NCI-H82 (cell line): Measurements from ENCODE around the gene PADI1.

Source experiments
- DNase-seq: peaks from one replicate; lab custom pipeline; 2025; lab: John Stamatoyannopoulos, UW

Gene PADI1

DNA sequence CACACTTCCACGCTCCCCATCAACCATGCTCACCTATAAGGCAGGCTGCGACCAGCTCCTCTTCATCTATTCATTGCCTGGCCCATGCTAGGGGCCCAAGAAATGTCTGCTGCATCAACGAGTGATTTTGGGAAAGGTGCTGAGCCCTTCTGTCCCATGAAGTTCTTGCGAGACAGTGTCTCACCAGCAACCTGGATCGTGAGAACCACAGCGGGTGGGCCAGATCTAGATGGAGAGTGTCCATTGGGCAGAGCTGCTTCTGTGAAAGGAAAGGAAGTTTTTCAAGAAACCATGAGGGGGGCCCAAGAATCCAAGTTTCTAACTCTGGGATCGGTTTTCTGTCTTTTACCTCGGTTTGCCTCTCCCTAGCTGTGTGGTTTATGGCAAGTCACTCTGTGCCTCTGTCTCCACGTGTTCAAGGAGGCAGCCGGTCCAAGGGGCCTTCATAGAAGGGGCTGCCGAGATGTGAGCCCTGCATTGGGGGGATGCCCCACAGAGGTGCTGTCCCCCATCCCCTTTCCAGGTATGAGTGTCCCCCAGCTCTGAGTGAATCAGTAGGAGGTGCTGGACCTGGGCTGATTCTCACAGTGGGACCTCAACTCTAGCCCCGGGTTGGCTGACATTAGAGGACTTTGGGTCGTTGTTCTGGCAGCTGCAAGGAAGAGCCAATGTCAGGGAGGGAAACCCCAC, 8.3 kb upstream of the PADI1 start:
- no peak for DNase-seq

DNA sequence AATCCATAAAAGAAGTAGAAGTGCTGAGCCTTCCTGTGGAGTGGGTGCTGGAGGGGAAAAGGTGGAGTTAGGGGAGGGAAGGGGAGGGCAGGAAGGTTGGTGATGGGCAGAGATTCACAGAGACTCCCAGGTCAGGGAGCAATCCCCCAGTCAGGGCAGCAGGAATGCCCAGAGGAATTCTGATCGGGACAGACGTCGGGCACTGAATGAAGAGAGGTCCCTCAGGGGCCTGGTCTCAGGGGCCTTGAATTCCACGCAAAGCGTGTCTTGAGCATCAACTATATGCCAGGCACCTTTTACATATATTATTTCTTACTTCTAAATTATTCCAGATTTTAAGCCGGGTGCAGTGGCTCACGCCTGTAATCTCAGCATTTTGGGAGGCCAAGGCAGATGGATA, 7.2 kb upstream of the PADI1 start:
- no peak for DNase-seq

DNA sequence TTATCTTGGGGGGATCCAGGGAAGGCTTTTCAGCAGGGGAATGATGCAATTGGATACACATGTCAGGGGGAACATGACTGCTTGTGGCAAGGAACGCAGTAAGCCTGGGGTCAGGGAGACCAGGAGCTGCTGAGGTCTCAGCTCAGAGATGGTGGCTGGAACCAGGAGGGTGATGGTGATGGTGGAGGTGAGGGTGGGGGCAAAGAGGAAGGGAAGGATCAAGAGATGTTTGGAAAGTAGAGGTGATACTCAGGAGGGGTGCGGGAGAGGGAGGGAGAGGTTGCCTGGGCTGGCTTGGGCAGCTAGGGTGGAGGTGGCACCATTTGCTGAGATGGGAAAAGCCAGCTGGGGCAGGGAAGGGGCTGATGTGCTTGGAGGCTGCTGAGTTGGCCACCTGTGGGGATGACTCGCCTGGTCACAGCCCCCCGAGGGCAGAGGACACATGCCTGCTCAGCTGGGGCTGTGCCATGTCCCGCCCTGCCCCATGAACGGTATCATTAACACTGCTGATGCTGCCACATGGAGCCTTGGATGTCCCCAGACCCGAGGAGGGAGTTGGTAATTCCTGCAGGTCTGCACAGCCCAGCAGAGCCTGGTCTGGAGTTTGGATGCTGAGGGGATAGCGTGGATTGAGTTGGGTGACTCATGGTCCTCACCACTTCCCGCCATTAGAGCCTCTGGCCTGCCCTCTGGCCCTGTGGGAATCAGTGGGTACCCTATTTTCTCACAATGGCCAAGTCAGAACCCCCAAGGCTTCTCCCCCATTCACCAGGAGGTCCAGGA, 6.3 kb upstream of the PADI1 start:
- DNase-seq = no peak

DNA sequence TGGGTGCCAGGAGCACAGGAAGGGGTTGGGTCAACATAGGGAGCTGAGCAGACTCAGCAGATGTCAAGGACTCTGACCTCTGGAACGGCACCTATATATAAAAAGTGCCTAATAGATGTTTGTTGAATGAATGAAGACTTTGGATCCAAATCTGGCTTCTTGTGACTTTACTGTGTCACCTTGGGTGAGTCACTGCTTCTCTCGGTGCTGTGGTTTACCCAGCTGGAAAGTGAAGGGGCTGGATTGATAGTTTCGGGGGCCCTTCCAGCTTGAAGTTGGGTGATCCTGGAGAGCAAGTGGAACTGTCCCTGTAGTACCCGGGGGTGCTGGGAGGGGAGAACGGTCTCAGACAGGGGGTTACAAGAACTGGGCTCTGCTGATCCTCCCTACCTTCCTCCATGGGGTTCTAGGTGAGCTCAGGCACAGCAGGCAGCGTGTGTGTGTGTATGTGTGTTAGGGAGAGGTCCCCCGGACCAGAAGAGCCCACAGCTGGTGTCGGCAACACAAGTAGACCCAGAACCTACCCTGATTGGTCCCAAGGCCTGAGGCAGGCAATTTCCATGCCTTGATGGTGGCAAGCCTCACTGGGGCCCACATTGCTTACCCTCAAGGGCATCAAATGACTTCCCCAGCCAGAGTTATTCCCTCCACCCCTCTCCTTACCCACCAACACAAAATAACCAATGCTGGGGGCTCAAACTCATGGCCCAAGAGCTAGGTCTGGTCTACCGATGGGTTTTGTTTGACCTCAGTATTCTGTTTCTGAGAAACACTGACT, 5.5 kb upstream of the PADI1 start:
- DNase-seq = no peak

DNA sequence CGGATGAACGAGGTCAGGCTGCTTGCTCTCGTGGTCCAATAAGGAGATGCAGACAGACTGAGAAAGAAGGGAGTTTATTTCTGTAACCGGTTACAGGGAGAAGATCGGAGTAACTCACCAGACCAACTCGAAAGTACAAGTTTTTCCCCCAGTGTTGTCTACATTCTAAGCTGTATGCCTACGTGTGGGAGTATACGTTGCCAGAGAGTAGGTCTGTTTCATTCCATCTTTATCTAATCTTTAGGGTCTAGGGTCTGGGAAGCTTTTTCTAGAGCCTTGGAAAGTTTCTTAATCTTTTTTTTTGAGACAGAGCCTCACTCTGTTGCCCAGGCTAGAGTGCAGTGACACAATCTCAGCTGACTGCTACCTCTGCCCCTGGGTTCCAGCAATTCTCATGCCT, 4.7 kb upstream of the PADI1 start:
- DNase-seq = no peak

DNA sequence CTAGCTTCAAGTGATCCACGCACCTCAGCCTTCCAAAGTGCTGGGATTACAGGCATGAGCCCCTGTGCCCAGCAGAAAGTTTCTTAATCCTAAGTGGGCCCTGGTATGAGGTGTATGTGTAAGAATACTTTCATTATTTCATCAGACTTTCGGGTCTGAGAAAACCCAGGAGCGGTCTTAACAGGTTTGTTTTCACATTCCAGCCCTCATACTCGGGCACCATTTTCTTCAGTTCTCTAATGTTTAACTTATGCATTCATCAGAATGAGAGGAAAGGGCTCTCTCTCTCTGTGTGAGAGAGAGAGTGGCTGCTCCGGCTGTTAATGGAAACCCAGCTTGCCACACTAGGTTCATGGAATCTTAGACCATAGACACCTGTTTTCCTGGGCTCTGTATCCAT, 4.2 kb upstream of the PADI1 start:
- no peak for DNase-seq

DNA sequence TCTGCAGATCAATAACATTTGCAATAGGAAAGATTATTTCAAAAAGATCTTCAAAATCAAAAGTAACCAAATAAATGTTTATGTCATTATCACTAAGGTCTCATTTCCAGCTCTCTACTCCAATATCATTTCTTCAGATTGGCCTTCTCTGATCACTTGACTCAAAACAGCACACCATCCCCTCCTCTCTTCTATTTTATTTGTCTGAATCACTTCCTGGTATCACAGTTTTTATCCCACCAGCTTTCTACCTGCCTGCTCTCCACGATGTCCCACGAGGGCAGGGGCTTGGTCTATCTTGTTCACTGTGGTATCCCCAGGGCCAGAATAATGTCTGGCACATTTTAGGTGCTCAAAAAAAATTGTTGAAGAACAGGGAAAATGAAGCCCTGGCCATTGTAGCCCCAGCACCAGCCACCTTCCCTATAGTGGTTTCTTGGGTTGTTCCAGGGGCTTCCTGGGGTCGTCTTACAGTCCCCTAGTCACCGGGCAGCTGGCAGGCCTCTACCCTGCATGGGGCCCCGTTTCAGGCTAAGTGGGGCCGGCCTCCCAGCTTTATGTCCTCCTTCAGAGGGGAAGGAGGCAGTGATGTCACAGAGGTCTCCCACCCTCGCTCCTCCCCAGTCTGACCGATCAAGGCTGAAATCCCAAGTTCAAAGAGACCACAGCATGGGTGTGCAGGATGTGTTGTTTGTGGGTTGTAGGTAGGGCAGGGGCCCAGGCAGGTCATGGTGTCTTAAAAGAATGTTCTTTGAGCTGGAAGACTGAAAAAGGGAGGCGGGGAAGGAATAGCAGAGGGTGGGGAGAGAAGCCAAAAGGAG, 3.5 kb upstream of the PADI1 start:
- no peak for DNase-seq

DNA sequence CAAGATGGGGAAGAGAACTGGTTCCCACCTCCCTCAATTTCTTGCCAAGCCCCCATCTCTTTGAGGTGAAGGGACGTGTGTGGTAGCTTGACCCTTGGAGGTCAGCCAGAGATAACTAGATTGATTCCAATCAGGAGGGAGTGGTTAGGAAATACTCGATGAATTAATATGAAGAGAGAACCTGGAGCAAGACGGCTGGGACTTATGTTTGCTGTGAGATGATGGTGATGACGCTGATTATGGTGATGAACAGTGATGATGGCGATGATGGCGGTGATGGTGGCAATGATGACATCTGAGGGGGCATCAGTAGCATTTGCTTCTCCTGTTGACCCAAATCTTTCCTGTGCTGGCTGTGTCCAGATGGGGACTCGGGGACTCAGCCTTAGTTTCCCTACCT, 724 bp downstream of the PADI1 start:
- DNase-seq = no peak

DNA sequence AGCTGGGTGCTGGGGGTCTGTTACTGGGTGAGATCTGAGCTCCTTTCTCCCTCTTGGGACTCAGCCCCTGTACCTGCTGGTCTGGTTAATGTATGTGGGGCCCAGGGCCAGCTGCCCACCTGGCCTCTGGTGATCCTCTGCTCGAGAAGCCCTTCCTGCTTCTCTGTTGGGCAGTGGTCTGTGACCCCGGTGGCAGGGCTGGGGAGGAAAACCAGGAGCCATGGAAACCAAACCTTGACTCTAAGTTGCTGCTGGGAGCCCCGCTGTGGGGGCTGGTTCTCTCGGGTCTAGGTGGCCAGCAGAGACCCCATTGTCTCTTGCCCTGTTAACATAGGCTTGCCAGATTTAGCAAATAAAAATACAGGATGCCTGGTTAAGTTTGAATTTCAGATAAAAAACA, 1.3 kb downstream of the PADI1 start:
- no peak for DNase-seq

DNA sequence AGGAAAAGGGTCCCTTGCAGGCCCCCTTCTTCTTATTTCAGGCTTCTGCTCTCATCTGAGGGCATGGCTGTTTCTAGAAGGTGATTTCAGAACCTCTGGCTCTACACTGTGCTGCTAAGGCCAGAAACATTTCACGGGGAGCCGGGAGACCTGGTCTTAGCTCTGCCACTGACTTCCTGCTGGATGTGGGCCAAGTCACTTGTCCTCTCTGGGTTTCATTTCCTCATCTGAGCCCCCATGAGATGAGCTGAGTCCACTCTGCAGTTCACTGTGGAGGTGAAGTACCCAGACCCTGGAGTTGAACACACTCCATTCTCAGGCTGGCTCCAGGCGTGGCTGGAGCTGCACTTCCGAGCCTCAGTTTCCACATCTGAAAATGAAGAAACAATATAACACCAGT, 2.1 kb downstream of the PADI1 start:
- no peak for DNase-seq

DNA sequence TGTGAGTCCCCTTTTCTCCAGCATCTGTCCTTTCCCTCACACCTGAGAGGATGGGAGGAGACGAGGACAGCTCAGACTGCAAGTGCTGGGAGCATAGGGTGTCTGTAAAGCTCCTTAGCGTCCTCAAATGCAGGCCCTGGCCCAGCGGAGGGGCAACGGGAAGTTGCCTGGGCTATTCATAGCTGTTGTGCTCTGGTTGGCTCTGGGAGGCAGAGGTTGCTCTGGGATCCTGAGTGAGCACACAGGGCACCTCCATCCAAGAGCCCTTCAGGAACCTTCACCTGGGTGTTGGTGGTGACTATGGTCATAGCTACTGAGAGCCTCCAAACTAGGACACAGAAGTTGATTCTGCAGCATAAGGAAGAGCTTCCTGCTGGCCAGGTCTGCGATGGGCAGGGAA, 2.6 kb downstream of the PADI1 start:
- DNase-seq = no peak

DNA sequence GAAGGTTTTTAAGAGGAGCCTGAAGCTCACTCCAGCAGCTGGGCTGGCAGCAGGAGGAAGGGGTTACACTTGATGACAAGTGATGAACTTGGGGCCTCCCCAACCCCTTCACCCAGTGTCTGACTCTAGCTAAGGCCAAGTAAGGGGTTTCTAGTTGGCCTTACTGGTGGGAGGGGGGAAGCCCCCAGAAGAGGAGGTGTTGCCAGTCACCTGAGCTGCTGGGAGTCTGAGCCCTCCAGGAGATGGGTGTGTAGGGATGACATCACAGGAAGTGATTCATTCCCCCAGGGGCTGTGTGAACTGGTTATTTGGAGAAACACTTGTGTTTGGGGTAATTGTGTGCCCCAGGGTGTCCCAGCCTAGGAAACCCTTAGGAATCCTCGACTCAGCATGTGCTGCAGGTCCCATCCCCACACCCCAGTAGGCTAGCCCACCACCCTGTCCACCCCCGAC, 3.1 kb downstream of the PADI1 start:
- DNase-seq = no peak

DNA sequence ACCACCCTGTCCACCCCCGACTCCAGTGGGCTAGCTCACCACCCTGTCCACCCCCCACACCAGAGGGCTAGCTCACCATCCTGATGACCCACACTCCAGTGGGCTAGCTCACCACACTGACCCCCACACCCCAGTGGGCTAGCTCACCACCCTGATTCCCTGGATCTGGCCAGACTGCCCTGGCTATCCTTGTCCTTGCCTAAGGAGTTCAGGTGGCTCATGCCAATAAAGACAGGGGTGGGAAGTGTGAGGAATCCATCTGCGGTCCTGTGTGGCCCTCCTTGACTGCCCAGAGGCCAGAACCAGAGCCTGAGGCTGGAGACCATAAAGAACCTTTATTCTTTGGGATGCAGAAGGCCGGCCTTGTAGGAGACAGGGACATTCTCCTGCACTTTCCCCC, 3.6 kb downstream of the PADI1 start:
- DNase-seq = no peak

DNA sequence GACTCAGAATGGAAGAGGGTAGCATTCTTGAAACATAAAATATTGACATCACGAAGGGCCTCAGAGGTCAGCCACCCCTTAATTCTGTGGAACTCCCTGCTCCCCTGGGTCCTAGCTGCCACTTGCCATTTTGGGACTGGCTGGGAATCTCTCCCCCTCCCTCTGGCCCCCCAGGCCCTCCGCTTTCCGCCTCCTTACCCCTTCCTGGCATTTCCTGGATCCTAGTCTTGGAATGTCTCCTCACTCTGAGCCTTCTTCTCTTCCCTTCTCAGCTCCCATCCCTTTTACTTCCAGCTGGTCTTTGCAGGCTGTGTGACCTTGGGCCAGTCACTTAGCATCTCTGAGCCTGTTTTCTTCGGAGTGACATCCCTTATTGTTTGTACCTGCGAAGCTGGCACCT, 4.5 kb downstream of the PADI1 start:
- DNase-seq = no peak

DNA sequence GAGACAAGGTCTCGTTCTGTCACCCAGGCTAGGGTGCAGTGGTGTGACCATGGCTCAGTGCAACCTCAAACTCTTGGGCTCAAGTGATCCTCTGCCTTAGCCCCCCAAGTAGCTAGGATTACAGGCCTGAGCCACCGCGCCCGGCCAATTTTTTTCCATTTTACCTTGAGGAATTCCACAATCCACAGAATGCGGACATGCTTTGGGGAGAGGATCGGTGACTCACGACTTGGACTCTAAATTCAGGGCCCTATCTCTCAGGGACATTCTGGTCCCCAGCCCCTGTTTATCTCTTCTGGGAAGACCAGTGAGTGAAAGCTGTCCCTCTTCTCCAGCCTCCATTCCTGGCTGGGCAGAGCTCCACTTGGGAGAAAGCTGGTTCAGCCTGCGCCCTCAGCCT, 5.2 kb downstream of the PADI1 start:
- no peak for DNase-seq

DNA sequence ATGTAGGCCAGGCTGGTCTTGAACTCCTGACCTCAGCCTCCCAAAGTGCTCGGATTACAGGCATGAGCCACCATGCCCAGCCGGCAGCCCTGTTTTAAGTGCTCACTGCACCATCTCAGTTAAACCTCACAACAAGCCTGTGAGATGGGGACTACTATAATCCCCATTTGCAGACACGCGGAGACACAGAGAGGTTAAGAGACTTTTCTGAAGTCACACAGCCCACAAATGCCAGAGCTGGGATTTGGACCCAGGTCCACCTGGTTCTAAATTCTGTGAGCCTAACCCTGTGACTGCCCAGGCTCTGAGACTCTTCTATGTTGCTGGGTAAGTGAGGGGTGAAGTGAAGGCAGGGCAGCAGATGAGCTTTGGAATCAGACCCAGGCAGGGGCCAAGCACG, 6.4 kb downstream of the PADI1 start:
- no peak for DNase-seq

DNA sequence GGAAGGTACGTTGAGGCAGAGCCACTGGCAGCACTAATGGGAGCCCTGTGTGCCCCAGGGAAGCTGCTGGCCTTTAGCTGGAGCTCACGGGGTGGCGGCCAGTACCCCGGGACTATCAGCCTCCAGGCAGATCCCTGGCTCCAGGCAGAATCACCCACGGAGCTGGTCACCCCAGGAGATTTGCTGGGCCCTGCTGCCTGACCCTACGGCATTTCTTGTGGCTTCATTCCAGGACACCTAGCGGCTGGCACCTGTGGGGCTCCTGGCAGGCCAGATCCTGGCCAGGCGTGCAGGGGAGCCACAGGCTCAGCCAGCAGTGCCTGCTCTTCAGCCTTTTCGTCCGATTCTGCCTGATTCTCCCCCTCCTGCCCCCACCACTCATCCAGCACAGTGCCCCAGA, 7.1 kb downstream of the PADI1 start:
- DNase-seq = no peak

DNA sequence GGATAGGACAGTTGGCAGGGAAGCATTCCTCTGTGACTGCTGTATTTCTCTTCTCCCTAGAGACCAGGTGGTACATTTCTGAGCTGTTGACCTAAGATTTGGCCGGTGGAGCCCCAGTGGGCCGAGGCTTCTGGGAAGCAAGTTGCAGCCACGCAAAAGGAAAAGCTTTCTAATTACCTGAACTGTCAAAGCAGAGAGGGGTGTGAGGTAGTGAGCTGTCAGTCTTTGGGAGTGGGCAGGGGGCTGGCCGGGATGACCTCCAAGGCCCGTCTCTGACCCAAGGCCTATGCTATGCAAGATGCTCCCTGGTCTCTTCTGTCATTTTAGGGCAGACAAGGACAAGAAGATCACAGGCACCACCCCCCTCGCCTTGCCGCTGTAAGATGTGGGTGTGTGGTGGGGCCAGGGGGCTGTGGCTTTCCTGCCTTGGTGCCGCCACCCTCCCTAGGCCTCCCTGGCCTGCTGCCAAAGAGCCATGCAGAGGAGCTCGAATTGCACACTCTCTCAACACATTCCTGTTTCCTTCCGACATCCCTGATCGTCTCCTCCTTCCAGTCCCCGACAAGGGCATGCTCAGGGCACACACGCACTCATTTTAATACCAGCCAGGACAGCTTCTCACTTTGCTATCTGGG, 7.7 kb downstream of the PADI1 start:
- DNase-seq = peak; percentile 41

DNA sequence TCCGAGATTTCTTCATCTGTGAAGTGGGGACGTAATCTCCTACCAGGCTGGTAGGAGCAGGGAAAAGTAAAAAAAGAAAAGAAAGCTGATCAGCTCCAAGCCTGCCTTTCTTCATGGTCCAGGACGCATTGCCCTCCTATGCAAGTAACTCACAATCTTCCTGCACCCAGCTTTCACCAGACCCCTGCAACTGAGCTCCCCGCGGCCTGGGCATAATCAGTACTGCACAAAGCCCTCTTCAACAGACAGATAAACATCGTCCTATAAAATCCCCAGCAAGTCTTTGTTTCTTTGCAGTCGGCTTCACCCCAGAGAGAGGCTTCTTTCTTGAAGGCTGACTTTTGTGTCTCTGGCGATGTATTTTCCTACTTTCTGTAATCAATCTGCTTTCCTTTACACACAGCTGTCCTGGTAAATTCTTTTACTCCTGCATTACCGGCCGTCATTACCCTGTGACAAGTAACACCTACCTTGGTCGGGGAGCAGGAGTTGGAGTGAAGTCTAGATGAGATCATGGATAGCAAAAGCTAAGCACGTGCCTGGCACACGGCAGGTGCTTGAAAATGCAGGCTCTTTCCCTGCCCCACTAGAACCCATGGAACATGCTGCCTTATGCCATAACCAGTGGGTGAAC, 8.3 kb downstream of the PADI1 start:
- no peak for DNase-seq

DNA sequence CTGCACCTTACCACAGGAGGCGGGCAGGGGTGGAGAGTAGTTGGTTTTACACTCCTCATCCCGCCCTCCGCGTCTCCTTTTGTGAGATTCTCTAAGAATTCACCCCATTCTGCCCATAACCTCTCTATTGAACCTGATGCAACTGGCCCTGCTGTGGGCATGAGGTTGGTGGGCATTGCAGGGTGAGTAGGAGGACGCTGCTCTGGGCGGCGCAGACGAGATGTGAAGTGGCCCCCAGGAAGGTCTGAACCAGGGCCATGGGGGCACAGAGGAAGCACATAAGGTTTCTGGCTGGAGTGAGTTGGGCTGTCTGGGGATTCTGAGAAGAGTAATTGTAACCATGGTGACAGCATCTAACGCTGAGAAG, 8.8 kb downstream of the PADI1 start:
- no peak for DNase-seq

DNA sequence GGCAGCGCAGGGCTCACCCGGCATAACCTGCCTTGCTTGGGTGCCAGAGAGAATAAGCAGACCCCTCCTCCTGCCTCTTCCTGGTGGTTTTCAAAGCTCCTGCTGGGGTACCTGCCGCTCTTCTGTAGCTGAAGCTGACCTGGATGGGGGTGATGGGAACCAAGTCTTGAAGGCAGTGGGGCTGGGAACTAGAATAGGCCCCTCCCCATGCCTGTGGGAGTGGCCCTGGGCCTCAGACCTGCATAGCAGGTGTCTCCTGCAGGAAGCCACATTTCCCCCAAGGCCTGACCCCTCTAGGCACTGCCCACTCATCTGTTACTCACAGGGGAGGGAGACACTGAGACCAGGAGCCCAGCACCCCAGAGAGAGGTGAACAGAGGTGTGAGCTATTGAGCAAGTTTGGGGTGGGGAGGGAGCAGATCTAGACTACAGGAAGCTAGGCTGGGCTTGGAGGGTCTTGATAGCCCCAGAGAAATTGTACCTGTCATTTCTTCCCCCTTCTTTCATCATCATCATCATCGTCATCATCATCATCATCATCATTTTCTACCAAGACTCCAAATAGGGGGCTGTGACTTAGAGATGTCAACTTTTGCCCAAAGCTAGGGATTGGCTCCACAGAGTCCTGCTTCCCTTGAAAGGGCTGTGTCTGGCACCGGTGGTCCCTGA, 10.1 kb downstream of the PADI1 start:
- DNase-seq = no peak
